IPS-20b (cell line): ENCODE results near the gene PLXNA4.

ENCODE experiments used
- H3K27ac ChIP-seq: one replicate; pipeline ENCODE4 v1.5.1; 2013; ENCODE audit warnings: low read length
- H3K27me3 ChIP-seq: 2 replicates; pipeline ENCODE4 v1.6.1; 2013; ENCODE audit warnings: mild to moderate bottlenecking, low read length, inconsistent platforms; ENCODE audit not compliant: insufficient read depth
- H3K36me3 ChIP-seq: 2 replicates; pipeline ENCODE4 v1.6.1; 2013; ENCODE audit warnings: low read depth, mild to moderate bottlenecking, inconsistent platforms, low read length, moderate library complexity; ENCODE audit not compliant: insufficient read depth
- H3K4me1 ChIP-seq: 2 replicates; pipeline ENCODE4 v1.6.1; 2013; ENCODE audit warnings: mild to moderate bottlenecking, control low read depth, inconsistent platforms, low read length, moderate library complexity; ENCODE audit not compliant: insufficient read depth
- H3K4me3 ChIP-seq: 2 replicates; pipeline ENCODE4 v1.5.1; 2013; ENCODE audit warnings: mild to moderate bottlenecking, low read length, inconsistent platforms
- H3K9ac ChIP-seq: 2 replicates; pipeline ENCODE4 v1.6.1; 2013; ENCODE audit warnings: low read depth, mild to moderate bottlenecking, inconsistent platforms, low read length, moderate library complexity
- H3K9me3 ChIP-seq: 2 replicates; pipeline ENCODE4 v1.6.1; 2013; ENCODE audit warnings: mild to moderate bottlenecking, low read depth, low read length, inconsistent platforms; ENCODE audit not compliant: insufficient read depth

PLXNA4 gene

DNA sequence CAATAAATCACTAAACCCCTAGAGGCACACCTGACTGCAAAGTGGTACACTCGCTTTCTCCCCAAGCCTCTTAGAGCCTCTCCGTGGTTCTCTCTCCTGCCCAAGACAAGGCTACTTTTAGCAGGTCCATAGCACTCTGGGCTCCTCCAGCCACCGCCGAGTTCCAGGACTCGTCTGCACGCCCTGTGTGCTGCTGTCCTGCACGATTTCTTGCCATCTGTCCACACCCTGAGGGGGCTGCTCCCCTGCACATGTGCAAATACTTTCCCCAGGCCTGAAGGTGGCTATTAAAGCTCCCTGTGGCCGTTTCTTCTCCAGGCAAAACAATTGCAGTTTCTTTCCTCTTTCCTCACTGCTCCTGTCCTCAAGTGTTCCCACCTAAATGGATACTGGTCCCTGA is 414.3 kb downstream of the PLXNA4 start:
- Histone ChIP-seq H3K9me3 (no peaks in the 10 kb centered on the region), H3K4me3 (no peak overlapping the region), H3K4me1 (peaks cover 9% of the 10 kb centered on the region; the same call in 1 of the 2 replicates), H3K27me3 (no peaks in the 10 kb centered on the region), H3K36me3 (no peaks in the 10 kb centered on the region), H3K9ac (no peak overlapping the region), H3K27ac (no peak overlapping the region)

DNA sequence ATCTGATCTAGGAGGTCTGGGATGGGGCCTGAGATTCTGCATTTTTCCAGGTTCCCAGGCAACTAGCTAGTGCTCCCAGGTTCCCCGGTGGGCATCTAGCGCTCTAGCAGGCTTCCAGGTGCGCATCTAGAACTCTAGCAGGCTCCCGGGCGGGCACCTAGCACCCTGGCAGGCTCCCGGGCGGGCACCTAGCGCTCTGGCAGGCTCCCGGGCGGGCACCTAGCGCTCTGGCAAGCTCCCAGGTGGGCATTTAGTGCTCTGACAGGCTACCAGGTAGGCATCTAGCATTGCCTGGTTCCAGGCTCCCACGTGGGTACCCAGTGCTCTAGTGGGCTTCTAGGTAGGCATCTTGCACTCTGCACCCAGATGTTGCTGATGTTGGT is 414.7 kb downstream of the PLXNA4 start:
- H3K4me1 ChIP-seq, result peaks cover 9% of the 10 kb centered on the region; the same call in 1 of the 2 replicates
- H3K9me3 ChIP-seq, result no peaks in the 10 kb centered on the region
- no peak overlapping the region for H3K27ac ChIP-seq
- H3K4me3 ChIP-seq, result no peak overlapping the region
- H3K27me3 ChIP-seq, result no peaks in the 10 kb centered on the region
- no peaks in the 10 kb centered on the region for H3K36me3 ChIP-seq
- H3K9ac ChIP-seq, result no peak overlapping the region

DNA sequence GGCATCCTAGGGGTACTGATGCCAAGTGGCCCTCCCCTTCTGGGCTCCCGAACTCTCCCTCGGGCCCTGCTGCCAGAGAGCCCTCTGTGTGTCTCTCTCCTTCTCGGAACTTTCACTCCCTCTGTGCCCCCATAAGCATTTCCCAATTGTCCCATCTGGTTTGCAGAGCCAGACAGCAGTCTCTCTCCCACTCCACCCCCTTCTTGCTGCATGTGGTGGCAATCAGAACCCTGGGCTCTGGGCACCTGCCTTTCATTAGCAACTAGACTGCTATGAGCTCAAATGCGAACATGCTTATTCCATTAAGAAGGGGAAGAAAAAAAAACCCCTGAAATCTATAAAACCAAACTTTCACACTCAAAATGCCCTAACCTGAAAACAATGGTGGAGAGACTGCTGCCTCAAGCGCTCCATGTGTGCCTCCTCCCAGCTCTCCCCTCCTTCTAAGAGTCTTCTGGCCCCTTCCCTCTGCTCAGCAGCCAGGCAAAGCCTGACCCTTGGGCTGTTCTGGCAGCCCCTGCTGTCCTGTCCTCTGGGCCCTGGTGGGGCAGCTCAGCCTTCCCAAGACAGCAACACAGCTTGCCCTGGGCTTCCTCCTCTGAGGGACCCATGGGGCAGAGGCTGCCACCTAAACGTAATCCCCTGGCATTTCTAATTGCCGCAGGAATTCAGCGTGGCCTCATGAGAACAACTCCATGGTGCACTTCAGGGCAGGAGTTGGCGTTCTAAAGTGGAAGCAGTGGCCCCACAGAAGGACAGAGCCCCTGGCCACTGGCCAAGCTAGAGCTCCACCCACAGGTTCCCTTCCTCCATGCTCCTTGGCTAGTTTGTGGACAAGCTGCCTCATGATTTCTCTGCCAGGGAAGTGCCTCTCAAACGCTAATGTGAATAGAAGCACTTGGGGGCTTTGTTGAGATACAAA is 415.4 kb downstream of the PLXNA4 start:
- Histone ChIP-seq H3K9ac (no peak overlapping the region), H3K27ac (no peak overlapping the region), H3K36me3 (no peaks in the 10 kb centered on the region), H3K4me3 (no peak overlapping the region), H3K4me1 (peaks cover 9% of the 10 kb centered on the region; the same call in 1 of the 2 replicates), H3K9me3 (no peaks in the 10 kb centered on the region), H3K27me3 (no peaks in the 10 kb centered on the region)

GRCh38 chr7:132158841-132159240 is 417.4 kb downstream of the PLXNA4 start:
- H3K9ac ChIP-seq, result no peak overlapping the region
- peaks cover 15% of the 10 kb centered on the region; the same call in 1 of the 2 replicates for H3K4me1 ChIP-seq
- no peaks in the 10 kb centered on the region for H3K27me3 ChIP-seq
- H3K9me3 ChIP-seq, result no peaks in the 10 kb centered on the region
- H3K4me3 ChIP-seq, result no peak overlapping the region
- H3K27ac ChIP-seq, result no peak overlapping the region
- H3K36me3 ChIP-seq, result no peaks in the 10 kb centered on the region

DNA sequence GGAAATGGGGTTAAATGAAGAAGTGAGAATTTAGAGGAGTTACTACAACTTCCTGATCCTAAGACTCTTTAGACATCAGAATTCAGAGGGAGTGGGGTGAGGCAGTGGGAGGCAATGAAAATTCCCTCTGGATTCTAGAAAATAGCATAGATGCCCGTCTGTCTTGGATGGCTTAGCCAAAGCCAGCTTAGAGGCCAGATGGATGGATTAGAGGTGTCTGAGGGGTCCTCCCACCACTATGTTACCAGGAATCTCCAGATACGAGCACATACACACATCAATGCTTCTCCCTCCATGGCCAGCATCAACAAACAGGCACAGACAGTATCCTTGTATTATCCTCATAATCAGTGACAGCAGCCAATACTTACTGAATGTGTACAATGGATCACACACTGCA is 418.1 kb downstream of the PLXNA4 start:
- Histone ChIP-seq H3K27me3 (no peaks in the 10 kb centered on the region), H3K9ac (no peak overlapping the region), H3K4me3 (no peak overlapping the region), H3K36me3 (no peaks in the 10 kb centered on the region), H3K27ac (no peak overlapping the region), H3K4me1 (peaks cover 15% of the 10 kb centered on the region; the same call in 1 of the 2 replicates), H3K9me3 (no peaks in the 10 kb centered on the region)

DNA sequence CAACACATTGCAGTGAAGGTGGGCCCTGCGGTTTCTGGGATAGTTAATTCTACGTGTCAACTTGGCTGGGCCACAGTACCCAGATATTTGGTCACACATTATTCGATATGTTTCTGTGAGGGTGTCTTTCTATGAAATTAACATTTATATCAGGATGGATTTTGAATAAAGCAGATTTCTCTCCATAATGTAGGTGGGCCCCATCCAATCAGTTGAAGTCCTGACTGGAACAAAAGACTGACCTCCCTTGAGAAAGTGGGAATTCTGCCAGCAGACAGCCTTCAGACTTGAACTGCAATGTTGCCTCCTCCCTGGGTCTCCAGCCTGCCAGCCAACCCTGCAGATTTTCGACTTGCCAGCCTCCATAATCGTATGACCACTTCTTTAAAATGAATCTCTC is 420.6 kb downstream of the PLXNA4 start:
- Histone ChIP-seq H3K4me1 (peaks cover 5% of the 10 kb centered on the region; the same call in 1 of the 2 replicates), H3K27ac (no peak overlapping the region), H3K9ac (no peak overlapping the region), H3K36me3 (no peaks in the 10 kb centered on the region), H3K4me3 (no peak overlapping the region), H3K9me3 (no peaks in the 10 kb centered on the region), H3K27me3 (no peaks in the 10 kb centered on the region)

DNA sequence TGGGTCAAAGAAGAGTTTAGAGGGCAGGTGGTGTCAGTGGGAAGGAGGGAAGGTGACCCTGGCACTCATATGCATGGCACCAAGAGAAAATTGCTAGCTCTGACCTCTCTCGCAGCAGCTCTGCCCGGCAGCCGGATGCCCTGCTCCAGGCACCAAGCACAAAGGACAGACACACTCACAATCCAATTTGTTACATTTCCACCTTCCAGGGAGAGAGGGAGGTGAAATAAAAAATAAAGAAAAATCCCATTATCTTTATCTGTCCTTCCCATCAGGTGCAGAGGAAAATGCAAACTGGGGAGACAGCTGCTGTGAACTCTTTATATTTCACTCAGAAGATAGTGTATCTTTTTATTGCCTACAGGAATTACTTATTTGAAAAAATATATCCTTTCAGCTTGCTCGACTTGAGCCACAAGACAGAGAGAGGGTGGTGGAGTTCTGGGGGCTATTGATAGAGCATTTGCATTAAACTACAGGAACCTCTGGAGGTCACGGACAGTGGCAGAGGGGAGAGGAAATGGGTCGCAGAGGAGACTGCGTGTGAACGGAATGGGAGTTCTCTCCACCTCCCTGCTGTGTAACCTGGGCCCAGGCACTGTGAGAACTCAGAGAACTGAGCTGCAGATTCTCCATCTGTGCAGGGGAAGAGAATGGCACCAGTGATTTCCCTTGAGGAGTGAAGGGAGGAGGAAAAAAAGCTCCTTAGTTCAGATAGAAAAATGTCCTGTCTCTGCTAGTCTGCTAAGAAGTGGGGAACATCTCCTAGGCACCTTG is 421.4 kb downstream of the PLXNA4 start:
- H3K27ac ChIP-seq, result no peak overlapping the region
- H3K9me3 ChIP-seq, result no peaks in the 10 kb centered on the region
- peaks cover 5% of the 10 kb centered on the region; the same call in 1 of the 2 replicates for H3K4me1 ChIP-seq
- H3K4me3 ChIP-seq, result no peak overlapping the region
- no peaks in the 10 kb centered on the region for H3K36me3 ChIP-seq
- H3K27me3 ChIP-seq, result no peaks in the 10 kb centered on the region
- no peak overlapping the region for H3K9ac ChIP-seq

- Histone ChIP-seq H3K36me3 (no peaks in the 10 kb centered on the region), H3K9ac (no peak overlapping the region), H3K4me3 (no peak overlapping the region), H3K27ac (no peak overlapping the region), H3K4me1 (peaks cover 5% of the 10 kb centered on the region; the same call in 1 of the 2 replicates), H3K27me3 (no peaks in the 10 kb centered on the region), H3K9me3 (no peaks in the 10 kb centered on the region)
Observed at GRCh38 chr7:132154248-132154647, 422.0 kb downstream of the PLXNA4 start.

DNA sequence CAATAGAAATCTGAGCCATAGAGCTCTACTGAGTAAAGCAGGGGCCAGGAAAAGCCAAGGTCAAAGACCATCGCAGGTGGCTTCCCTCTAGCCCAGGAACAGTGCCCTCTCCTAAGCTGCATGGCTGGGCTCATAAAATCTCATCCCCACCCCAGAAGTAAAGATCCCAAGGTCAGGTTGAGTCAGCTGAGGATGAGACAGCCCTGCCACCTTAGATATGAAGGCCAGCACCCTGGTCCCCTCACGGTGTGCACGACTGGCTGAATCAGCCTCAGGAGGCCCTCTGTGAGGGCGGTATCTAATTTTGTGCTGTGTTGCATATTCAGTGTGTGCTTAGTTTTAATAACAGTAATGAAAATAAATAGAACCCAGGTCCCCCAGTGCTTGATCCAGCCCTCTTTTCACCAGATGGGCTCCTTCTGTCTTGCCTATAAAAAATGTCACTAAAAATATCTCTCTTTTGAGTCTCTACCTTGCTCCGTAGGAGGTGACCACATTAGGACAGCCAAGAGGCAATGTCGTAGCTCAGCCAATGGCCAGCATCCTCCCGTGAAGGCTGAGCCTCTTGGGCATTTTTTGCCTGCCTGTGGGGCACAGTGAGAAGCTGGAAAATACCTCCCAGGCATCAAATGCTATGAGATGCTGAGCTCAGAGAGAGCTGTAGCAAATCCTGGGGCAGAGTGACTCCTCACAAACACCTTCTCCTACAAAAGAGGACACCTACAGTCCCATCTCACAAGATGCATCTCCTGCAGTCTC is 424.0 kb downstream of the PLXNA4 start:
- no peak overlapping the region for H3K27ac ChIP-seq
- no peak overlapping the region for H3K4me3 ChIP-seq
- H3K9ac ChIP-seq, result no peak overlapping the region
- H3K36me3 ChIP-seq, result no peaks in the 10 kb centered on the region
- H3K4me1 ChIP-seq, result peaks cover 5% of the 10 kb centered on the region; the same call in 1 of the 2 replicates
- no peaks in the 10 kb centered on the region for H3K27me3 ChIP-seq
- H3K9me3 ChIP-seq, result no peaks in the 10 kb centered on the region

DNA sequence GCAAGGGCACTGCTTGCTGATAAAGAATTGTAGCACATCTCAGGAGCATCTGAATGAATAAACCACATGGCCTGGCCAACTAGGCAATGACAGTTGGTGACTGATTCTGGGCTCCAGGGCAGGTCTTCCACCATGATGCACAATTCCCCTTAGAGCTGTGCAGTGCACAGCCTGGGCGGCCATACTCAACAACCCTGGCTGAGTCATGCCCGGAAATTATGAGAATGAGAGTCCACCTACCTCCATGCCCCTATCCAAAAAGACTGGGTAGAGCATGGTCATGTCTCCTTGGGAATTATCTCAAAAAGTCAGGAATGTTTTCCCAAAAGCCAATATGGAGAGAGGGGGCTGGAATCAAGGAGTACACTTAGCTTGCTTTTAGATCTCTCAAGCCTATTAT is 425.6 kb downstream of the PLXNA4 start:
- Histone ChIP-seq H3K27me3 (no peaks in the 10 kb centered on the region), H3K9me3 (no peaks in the 10 kb centered on the region), H3K27ac (no peak overlapping the region), H3K4me1 (peaks cover 5% of the 10 kb centered on the region; the same call in 1 of the 2 replicates), H3K36me3 (no peaks in the 10 kb centered on the region), H3K4me3 (no peak overlapping the region), H3K9ac (no peak overlapping the region)
